LoVo (cell line): ENCODE data around the gene OR4F15.

ENCODE experiments used
- DNase-seq: peaks from one replicate; pipeline ENCODE4 v3.0.0-alpha.2; 2016; ENCODE audit warnings: low spot score

The OR4F15 gene

DNA sequence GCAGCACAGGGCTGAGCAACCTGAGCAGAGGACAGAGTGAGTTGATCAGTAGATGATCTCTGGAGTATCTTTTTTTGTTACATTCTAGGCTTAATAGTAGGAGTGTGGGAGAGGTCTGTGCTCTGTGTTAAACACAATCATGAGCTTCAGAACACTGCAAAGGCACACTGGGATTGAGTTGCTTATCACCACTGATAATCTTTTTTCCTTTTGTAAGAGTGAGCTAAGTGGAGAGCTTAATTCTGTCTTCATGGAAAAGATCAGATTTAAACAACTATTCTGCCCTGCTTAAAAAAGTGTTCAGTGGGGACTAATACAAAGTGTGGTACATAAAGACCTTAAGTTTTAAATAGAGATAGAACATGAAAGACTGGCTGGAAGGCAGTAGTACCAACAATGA lies 7.6 kb upstream of the OR4F15 start:
- DNase-seq = no peak

DNA sequence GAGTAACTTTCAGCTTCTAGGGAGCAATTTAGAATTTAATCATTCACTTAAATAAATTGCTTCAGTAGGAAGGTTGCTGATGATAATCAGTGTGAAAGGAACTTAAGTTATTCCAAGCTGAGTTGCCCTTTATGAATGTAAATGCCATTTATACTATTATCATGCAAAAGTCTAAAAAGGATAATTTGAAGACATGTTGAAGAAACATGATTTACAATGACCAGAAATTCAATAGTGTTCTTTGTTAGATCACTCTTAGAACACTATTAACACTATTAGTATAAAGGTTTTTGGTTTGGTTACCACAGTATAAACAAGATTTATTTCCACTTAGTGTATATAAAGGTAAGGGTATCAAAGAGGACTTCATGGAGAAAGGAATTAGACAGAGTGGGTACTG lies 7.1 kb upstream of the OR4F15 start:
- no peak for DNase-seq

DNA sequence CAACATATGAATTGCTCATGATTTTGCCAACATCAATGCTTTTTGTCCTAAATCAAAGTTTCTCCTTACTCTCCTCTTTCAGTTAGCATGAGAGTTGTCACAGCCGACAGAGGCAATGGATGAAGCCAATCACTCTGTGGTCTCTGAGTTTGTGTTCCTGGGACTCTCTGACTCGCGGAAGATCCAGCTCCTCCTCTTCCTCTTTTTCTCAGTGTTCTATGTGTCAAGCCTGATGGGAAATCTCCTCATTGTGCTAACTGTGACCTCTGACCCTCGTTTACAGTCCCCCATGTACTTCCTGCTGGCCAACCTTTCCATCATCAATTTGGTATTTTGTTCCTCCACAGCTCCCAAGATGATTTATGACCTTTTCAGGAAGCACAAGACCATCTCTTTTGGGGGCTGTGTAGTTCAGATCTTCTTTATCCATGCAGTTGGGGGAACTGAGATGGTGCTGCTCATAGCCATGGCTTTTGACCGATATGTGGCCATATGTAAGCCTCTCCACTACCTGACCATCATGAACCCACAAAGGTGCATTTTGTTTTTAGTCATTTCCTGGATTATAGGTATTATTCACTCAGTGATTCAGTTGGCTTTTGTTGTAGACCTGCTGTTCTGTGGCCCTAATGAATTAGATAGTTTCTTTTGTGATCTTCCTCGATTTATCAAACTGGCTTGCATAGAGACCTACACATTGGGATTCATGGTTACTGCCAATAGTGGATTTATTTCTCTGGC lies 6.2 kb upstream of the OR4F15 start:
- no peak for DNase-seq

GRCh38 chr15:101807345-101807945 lies 4.6 kb upstream of the OR4F15 start:
- no peak for DNase-seq

GRCh38 chr15:101808201-101808600 lies 3.8 kb upstream of the OR4F15 start:
- no peak for DNase-seq

- no peak for DNase-seq
These were observed 1.5 kb upstream of the OR4F15 start for GRCh38 chr15:101810456-101810855.

GRCh38 chr15:101810876-101811275 lies 1.1 kb upstream of the OR4F15 start:
- no peak for DNase-seq

- no peak for DNase-seq
These were observed 2.0 kb downstream of the OR4F15 start for GRCh38 chr15:101813803-101814534.

DNA sequence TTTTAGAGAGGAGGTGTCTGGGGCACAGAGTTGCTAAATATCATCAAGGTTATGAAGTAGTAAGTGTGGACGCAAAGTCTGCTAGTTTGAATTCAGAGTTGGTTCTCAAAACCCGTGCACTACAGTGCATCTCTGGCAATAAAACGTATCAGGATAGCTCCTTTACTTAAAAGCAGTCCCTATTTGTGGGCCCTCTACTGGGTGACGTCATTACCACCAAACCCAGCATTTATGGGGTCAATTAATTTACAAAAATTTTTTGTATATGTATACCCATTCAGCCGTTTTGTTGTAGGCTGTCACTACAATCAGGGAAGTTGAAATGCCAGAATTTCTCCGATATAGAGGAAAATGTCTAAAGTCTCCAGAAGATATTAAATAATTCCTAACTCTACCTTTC lies 8.8 kb downstream of the OR4F15 start:
- no peak for DNase-seq

DNA sequence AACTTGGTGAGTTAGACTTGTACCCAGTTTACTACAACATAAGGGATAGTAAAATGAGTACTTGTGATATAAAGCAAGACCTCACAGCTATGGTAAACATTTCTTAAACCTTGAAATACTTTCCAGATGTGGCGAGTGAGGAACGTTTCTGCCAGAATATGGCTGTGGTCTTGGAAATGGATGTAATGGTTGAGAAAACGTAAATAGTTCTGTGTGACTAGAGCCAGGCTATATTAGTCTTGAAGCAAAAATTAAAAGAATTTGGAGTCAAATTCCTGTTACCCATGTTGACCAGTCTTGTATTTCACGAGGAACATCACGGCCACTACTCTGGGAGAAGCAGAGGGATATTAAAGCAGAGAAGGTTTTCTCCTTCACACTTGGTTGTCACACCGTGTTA lies 15.3 kb downstream of the OR4F15 start:
- DNase-seq = no peak

GRCh38 chr15:101828774-101829173 lies 16.8 kb downstream of the OR4F15 start:
- DNase-seq = no peak

- no peak for DNase-seq
These were observed 29.7 kb downstream of the OR4F15 start for GRCh38 chr15:101841656-101842055.

- DNase-seq = no peak
These were observed 32.9 kb downstream of the OR4F15 start for GRCh38 chr15:101844916-101845315.

GRCh38 chr15:101852356-101852755 lies 40.4 kb downstream of the OR4F15 start:
- DNase-seq = no peak
